HepG2 (cell line): ENCODE data around the gene ASXL1. TPM values are rescaled to one million over a fixed set of nuclear protein-coding genes. Genes with fewer than 3 reads are reported as not detected.
A peak's percentile ranks its signal among the peaks of the same experiment; 100 is the strongest.

ENCODE experiments used
- ADNP ChIP-seq: sonication (generic); formaldehyde crosslinking; IDR thresholded peaks from 2 replicates; pipeline ENCODE4 v1.4.0; 2020; ENCODE audit warnings: missing genetic modification reagents
- ARHGAP35 ChIP-seq: sonication (generic); formaldehyde crosslinking; IDR thresholded peaks from 2 replicates; pipeline ENCODE4 v1.9.0; 2022; ENCODE audit warnings: mild to moderate bottlenecking, inconsistent platforms, moderate library complexity, missing genetic modification reagents, borderline replicate concordance
- ARID5B ChIP-seq: IDR thresholded peaks from 2 replicates; pipeline ENCODE4 v1.4.0; 2020; ENCODE audit warnings: mild to moderate bottlenecking, missing genetic modification reagents
- ARNT2 ChIP-seq: sonication (generic); formaldehyde crosslinking; IDR thresholded peaks from 2 replicates; pipeline ENCODE4 v1.8.0; 2022; ENCODE audit warnings: mild to moderate bottlenecking, low read depth, missing genetic modification reagents, moderate library complexity
- E2F2 ChIP-seq: sonication (generic); formaldehyde crosslinking; IDR thresholded peaks from 2 replicates; pipeline ENCODE4 v1.4.0; 2020; ENCODE audit warnings: missing genetic modification reagents, borderline replicate concordance
- HNRNPH1 ChIP-seq: fragments of 200-400 bp; formaldehyde crosslinking; optimal IDR thresholded peaks from 2 replicates; pipeline ENCODE3; 2017; ENCODE audit warnings: mild to moderate bottlenecking, low read depth, low read length
- JUN ChIP-seq: sonication (generic); formaldehyde crosslinking; IDR thresholded peaks from 2 replicates; pipeline ENCODE4 v1.4.0; 2020; ENCODE audit warnings: mild to moderate bottlenecking, missing genetic modification reagents
- KMT2A ChIP-seq: sonication (generic); formaldehyde crosslinking; IDR thresholded peaks from 2 replicates; pipeline ENCODE4 v1.4.0; 2020; ENCODE audit warnings: missing genetic modification reagents
- MXD1 ChIP-seq: sonication (generic); formaldehyde crosslinking; IDR thresholded peaks from 2 replicates; pipeline ENCODE4 v1.4.0; 2020; ENCODE audit warnings: mild to moderate bottlenecking, missing genetic modification reagents
- PBX3 ChIP-seq: sonication (generic); formaldehyde crosslinking; IDR thresholded peaks from 2 replicates; pipeline ENCODE4 v1.8.1; 2023; ENCODE audit warnings: missing genetic modification reagents, inconsistent platforms, borderline replicate concordance
- ZBTB8A ChIP-seq: sonication (generic); formaldehyde crosslinking; IDR thresholded peaks from 2 replicates; pipeline ENCODE4 v1.4.0; 2020; ENCODE audit warnings: mild to moderate bottlenecking, low read depth, missing genetic modification reagents, borderline replicate concordance
- ZNF224 ChIP-seq: sonication (generic); formaldehyde crosslinking; IDR thresholded peaks from 2 replicates; pipeline ENCODE4 v1.5.0; 2020; ENCODE audit warnings: mild to moderate bottlenecking, missing genetic modification reagents
- ZNF460 ChIP-seq: sonication (generic); formaldehyde crosslinking; IDR thresholded peaks from 2 replicates; pipeline ENCODE4 v1.5.1; 2020; ENCODE audit warnings: missing genetic modification reagents, mild to moderate bottlenecking, borderline replicate concordance
- ZNF557 ChIP-seq: sonication (generic); formaldehyde crosslinking; IDR thresholded peaks from 2 replicates; pipeline ENCODE4 v1.4.0; 2020; ENCODE audit warnings: missing genetic modification reagents
- ZNF580 ChIP-seq: IDR thresholded peaks from 2 replicates; pipeline ENCODE4 v1.6.1; 2016; ENCODE audit warnings: low read depth, borderline replicate concordance
- ZNF607 ChIP-seq: sonication (generic); formaldehyde crosslinking; IDR thresholded peaks from 2 replicates; pipeline ENCODE4 v1.5.1; 2020; ENCODE audit warnings: missing genetic modification reagents, mild to moderate bottlenecking, borderline replicate concordance
- ZSCAN21 ChIP-seq: sonication (generic); formaldehyde crosslinking; IDR thresholded peaks from 2 replicates; pipeline ENCODE4 v1.8.0; 2022; ENCODE audit warnings: mild to moderate bottlenecking, missing genetic modification reagents, moderate library complexity, borderline replicate concordance
- polyA plus RNA-seq, 8 experiments: library from polyadenylated mRNA; depleted of rRNA in 3 of 8; stranded (reverse) in 7 of 8; unstranded in 1 of 8; fragments of >200 nt; fragmentation: Illumina TruSeq in 4 of 8; extraction: Trizol in 4 of 8; gene quantifications; 2 replicates each; pipeline versions ENCODE4 v1.2.1 to v1.2.3, GENCODE V29; 2011 to 2016; ENCODE audit warnings: low read depth in 4 of 8, missing spikeins in 1 of 8, mixed read lengths in 1 of 8; ENCODE audit not compliant: insufficient read depth in 1 of 8
- total RNA-seq, 5 experiments: library from RNA; depleted of rRNA; stranded (reverse); fragments of >200 nt; fragmentation: Illumina TruSeq; extraction: Trizol; gene quantifications; 2 replicates each; pipeline ENCODE4 v1.2.3, GENCODE V29; 2016; ENCODE audit warnings: low read depth in 1 of 5
- TF ChIP-seq, protein P1 (sequence below): sonication (generic); formaldehyde crosslinking; IDR thresholded peaks from 2 replicates; pipeline ENCODE4 v1.4.0; 2020; ENCODE audit warnings: mild to moderate bottlenecking, missing genetic modification reagents
- TF ChIP-seq, protein P2 (sequence below): sonication (generic); formaldehyde crosslinking; IDR thresholded peaks from 2 replicates; pipeline ENCODE4 v1.4.0; 2020; ENCODE audit warnings: low read depth, mild to moderate bottlenecking, missing genetic modification reagents

The ASXL1 gene
- total and polyA plus RNA-seq, 2 of the 13 experiments (the other 11 are each of a cell fraction or from before 2014, with no cell fraction given), result 62.1 to 74.8 TPM

DNA sequence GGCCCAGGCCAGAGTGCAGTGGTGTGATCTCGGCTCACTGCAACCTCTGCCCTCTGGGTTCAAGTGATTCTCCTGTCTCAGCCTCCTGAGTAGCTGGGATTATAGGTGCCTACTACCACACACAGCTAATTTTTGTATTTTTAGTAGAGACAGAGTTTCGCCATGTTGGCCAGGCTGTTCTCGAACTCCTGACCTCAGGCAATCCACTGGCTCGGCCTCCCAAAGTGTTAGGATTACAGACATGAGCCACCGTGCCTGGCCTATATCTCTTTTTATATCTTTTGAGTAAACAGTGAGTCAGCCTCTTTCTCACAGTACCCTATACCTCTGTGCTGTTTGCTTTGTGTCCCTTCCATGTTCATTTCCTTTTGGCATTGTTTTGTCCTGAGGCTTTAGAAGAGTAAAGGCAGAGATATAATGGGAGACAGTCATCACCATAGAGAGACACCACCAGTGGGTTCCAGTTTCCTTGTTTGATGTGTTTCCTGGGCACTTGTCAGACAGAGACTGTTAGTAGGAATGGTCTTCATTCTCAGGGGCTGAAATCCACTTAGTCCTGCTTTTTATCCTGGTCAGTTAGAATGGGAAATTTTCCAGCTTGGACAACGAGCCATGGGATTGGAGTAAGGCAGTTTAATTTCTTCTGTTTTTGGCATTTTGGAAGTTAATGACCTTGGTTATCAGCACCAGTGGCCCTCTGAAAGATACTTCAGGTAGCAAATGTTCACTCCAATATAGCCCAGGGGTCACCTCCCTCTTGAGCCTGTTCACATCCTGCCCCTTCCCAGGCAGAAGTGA lies 32.2 kb upstream of the ASXL1 start (continued):
- TF ChIP-seq PBX3 (no peak), ZNF224 (CRISPR knock-in tag) (no peak), ARHGAP35 (CRISPR knock-in tag) (no peak), ZBTB8A (CRISPR knock-in tag) (no peak), ZNF460 (0 out of 2 replicates have a peak, but pooled peaks have one; percentile 49), ZSCAN21 (CRISPR knock-in tag) (no peak), ZNF580 (CRISPR knock-in tag) (0 out of 2 replicates have a peak, but pooled peaks have one; percentile 77), HNRNPH1 (no peak), ZNF607 (no peak), E2F2 (CRISPR knock-in tag) (no peak), JUN (CRISPR knock-in tag) (peak; percentile 96), ARNT2 (peak; percentile 42; the same call in 1 of the 2 replicates), ARID5B (CRISPR knock-in tag) (peak; percentile 97), ZNF557 (0 out of 2 replicates have a peak, but pooled peaks have one; percentile 41), KMT2A (CRISPR knock-in tag) (peak; percentile 21; the same call in 1 of the 2 replicates), MXD1 (CRISPR knock-in tag) (no peak), ADNP (CRISPR knock-in tag) (peak; percentile 99)
- TF ChIP-seq, protein P1, sequence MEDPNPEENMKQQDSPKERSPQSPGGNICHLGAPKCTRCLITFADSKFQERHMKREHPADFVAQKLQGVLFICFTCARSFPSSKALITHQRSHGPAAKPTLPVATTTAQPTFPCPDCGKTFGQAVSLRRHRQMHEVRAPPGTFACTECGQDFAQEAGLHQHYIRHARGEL, result 0 out of 2 replicates have a peak, but pooled peaks have one; percentile 58
- TF ChIP-seq, protein P2, sequence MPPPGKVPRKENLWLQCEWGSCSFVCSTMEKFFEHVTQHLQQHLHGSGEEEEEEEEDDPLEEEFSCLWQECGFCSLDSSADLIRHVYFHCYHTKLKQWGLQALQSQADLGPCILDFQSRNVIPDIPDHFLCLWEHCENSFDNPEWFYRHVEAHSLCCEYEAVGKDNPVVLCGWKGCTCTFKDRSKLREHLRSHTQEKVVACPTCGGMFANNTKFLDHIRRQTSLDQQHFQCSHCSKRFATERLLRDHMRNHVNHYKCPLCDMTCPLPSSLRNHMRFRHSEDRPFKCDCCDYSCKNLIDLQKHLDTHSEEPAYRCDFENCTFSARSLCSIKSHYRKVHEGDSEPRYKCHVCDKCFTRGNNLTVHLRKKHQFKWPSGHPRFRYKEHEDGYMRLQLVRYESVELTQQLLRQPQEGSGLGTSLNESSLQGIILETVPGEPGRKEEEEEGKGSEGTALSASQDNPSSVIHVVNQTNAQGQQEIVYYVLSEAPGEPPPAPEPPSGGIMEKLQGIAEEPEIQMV (CRISPR knock-in tag), result no peak
